Stimulated activated CD4-positive, alpha-beta T cell treated with anti-CD3 and anti-CD28 coated beads, Interleukin-15, amount 100 ng/mL, for 24 hours (primary cell): Measurements from ENCODE around the gene CCNA1.

Source experiments
- DNase-seq: peaks from one replicate; pipeline ENCODE4 v3.0.0-alpha.2; 2020

The CCNA1 gene

GRCh38 chr13:36454987-36455386, 22.7 kb downstream of the CCNA1 start:
- DNase-seq = no peak

- DNase-seq = no peak
Measured at GRCh38 chr13:36456577-36456976, 24.3 kb downstream of the CCNA1 start.

GRCh38 chr13:36461506-36461905, 29.2 kb downstream of the CCNA1 start:
- no peak for DNase-seq

- DNase-seq = no peak
Measured at GRCh38 chr13:36475468-36475867, 43.2 kb downstream of the CCNA1 start.

- no peak for DNase-seq
Measured at GRCh38 chr13:36476661-36477060, 44.4 kb downstream of the CCNA1 start.

- no peak for DNase-seq
Measured at GRCh38 chr13:36480726-36481427, 48.6 kb downstream of the CCNA1 start.

- DNase-seq = no peak
Measured at GRCh38 chr13:36490055-36490454, 57.8 kb downstream of the CCNA1 start.
